WTC11 (cell line): ENCODE results near the gene NEDD4. TPM values are rescaled to one million over a fixed set of nuclear protein-coding genes. Genes with fewer than 3 reads are reported as not detected.

Source experiments
- ATAC-seq: fragments of 200-7000 bp; cut with Tn5 transposase; 2 replicates; pipeline ENCODE4 v1.10.0; 2021; ENCODE audit warnings: mild to moderate bottlenecking, moderate library complexity
- CTCF ChIA-PET: fragments of 300-600 bp; sonication (Branson Sonifier 250); formaldehyde crosslinking; loops from one replicate; lab custom pipeline; 2021; ENCODE audit warnings: antibody characterized with exemption; lab: Charles Lee
- POLR2A ChIA-PET: fragments of 350-600 bp; sonication (Branson Sonifier 250); formaldehyde crosslinking; loops from one replicate; lab custom pipeline; 2021; ENCODE audit warnings: antibody characterized with exemption; lab: Charles Lee
- DNase-seq: peaks from one replicate; pipeline ENCODE4 v3.0.0; 2021; ENCODE audit warnings: low spot score
- H3K27ac Mint-ChIP-seq: 2 replicates; pipeline ENCODE4 v1.8.0; 2021; ENCODE audit warnings: mixed read lengths
- H3K27me3 Mint-ChIP-seq: 2 replicates; pipeline ENCODE4 v1.8.0; 2021; ENCODE audit warnings: low read depth, mild to moderate bottlenecking, moderate library complexity, mixed read lengths
- H3K36me3 Mint-ChIP-seq: 2 replicates; pipeline ENCODE4 v1.8.0; 2021; ENCODE audit warnings: mixed read lengths
- H3K4me1 Mint-ChIP-seq: 2 replicates; pipeline ENCODE4 v1.8.0; 2022; ENCODE audit warnings: mixed read lengths
- H3K4me3 Mint-ChIP-seq: 2 replicates; pipeline ENCODE4 v1.8.0; 2021; ENCODE audit warnings: mild to moderate bottlenecking, moderate library complexity, mixed read lengths
- H3K9me3 Mint-ChIP-seq: 2 replicates; pipeline ENCODE4 v1.8.0; 2021; ENCODE audit warnings: mixed read lengths
- AFF4 ChIP-seq: sonication (generic); formaldehyde crosslinking; IDR thresholded peaks from 2 replicates; pipeline ENCODE4 v1.8.1; 2023; ENCODE audit warnings: mild to moderate bottlenecking, missing genetic modification reagents, borderline replicate concordance
- AR ChIP-seq: fragments of 250-450 bp; sonication (Bioruptor Pico); IDR thresholded peaks from 2 replicates; pipeline ENCODE4 v1.9.0; 2021; ENCODE audit warnings: mild to moderate bottlenecking
- ATF3 ChIP-seq: sonication (generic); formaldehyde crosslinking; conservative IDR thresholded peaks from 2 replicates; pipeline ENCODE4 v1.8.1; 2022; ENCODE audit warnings: mild to moderate bottlenecking, missing genetic modification reagents
- CBFB ChIP-seq: sonication (generic); formaldehyde crosslinking; IDR thresholded peaks from 2 replicates; pipeline ENCODE4 v1.8.1; 2022; ENCODE audit warnings: mild to moderate bottlenecking, low read depth, missing genetic modification reagents
- CDX4 ChIP-seq: fragments of 250-450 bp; sonication (Bioruptor Pico); IDR thresholded peaks from 2 replicates; pipeline ENCODE4 v1.9.0; 2021; ENCODE audit warnings: moderate library complexity, mild to moderate bottlenecking, inconsistent platforms, borderline replicate concordance
- CREB1 ChIP-seq: sonication (generic); formaldehyde crosslinking; IDR thresholded peaks from 2 replicates; pipeline ENCODE4 v1.8.0; 2023; ENCODE audit warnings: mild to moderate bottlenecking, missing genetic modification reagents
- ELF4 ChIP-seq: sonication (generic); formaldehyde crosslinking; IDR thresholded peaks from 2 replicates; pipeline ENCODE4 v1.8.1; 2022; ENCODE audit warnings: low read depth, mild to moderate bottlenecking, moderate library complexity, missing genetic modification reagents
- ETV6 ChIP-seq: sonication (generic); formaldehyde crosslinking; IDR thresholded peaks from 2 replicates; pipeline ENCODE4 v1.8.1; 2022; ENCODE audit warnings: mild to moderate bottlenecking, missing genetic modification reagents
- HMGA2 ChIP-seq: fragments of 250-450 bp; sonication (Bioruptor Pico); IDR thresholded peaks from 2 replicates; pipeline ENCODE4 v1.4.0; 2021; ENCODE audit warnings: mild to moderate bottlenecking, moderate library complexity
- MXD4 ChIP-seq: fragments of 250-450 bp; sonication (Bioruptor Pico); IDR thresholded peaks from 2 replicates; pipeline ENCODE4 v1.8.0; 2021; ENCODE audit warnings: mild to moderate bottlenecking, moderate library complexity, borderline replicate concordance
- NFATC4 ChIP-seq: fragments of 250-450 bp; sonication (Bioruptor Pico); IDR thresholded peaks from 2 replicates; pipeline ENCODE4 v1.9.0; 2021; ENCODE audit warnings: mild to moderate bottlenecking
- NFE2L1 ChIP-seq: sonication (generic); formaldehyde crosslinking; IDR thresholded peaks from 2 replicates; pipeline ENCODE4 v1.8.1; 2023; ENCODE audit warnings: missing genetic modification reagents
- NFYB ChIP-seq: sonication (generic); formaldehyde crosslinking; conservative IDR thresholded peaks from 2 replicates; pipeline ENCODE4 v1.8.0; 2022; ENCODE audit warnings: low read depth, missing genetic modification reagents
- OVOL2 ChIP-seq: fragments of 250-450 bp; sonication (Bioruptor Pico); IDR thresholded peaks from 2 replicates; pipeline ENCODE4 v1.9.0; 2021; ENCODE audit warnings: mild to moderate bottlenecking, borderline replicate concordance
- ZBTB43 ChIP-seq: sonication (generic); formaldehyde crosslinking; IDR thresholded peaks from 2 replicates; pipeline ENCODE4 v1.8.1; 2023; ENCODE audit warnings: mild to moderate bottlenecking, missing genetic modification reagents
- ZMAT4 ChIP-seq: fragments of 250-450 bp; sonication (Bioruptor Pico); IDR thresholded peaks from 2 replicates; pipeline ENCODE4 v1.9.0; 2021; ENCODE audit warnings: mild to moderate bottlenecking
- ZNF138 ChIP-seq: sonication (generic); formaldehyde crosslinking; conservative IDR thresholded peaks from 2 replicates; pipeline ENCODE4 v1.8.1; 2022; ENCODE audit warnings: mild to moderate bottlenecking, moderate library complexity, missing genetic modification reagents
- ZNF263 ChIP-seq: sonication (generic); formaldehyde crosslinking; IDR thresholded peaks from 2 replicates; pipeline ENCODE4 v1.8.1; 2022; ENCODE audit warnings: low read depth, mild to moderate bottlenecking, moderate library complexity, missing genetic modification reagents
- ZNF423 ChIP-seq: fragments of 250-450 bp; sonication (Bioruptor Pico); IDR thresholded peaks from 2 replicates; pipeline ENCODE4 v2.1.2; 2022; ENCODE audit warnings: mild to moderate bottlenecking, moderate library complexity
- ZNF532 ChIP-seq: fragments of 250-450 bp; sonication (Bioruptor Pico); IDR thresholded peaks from 2 replicates; pipeline ENCODE4 v1.9.0; 2021; ENCODE audit warnings: mild to moderate bottlenecking, borderline replicate concordance
- total RNA-seq: library from RNA; stranded (reverse); gene quantifications from 3 replicates; pipeline ENCODE4 v1.2.3, GENCODE V29; 2021

The NEDD4 gene
- total RNA-seq, 1 experiment from 2014 or later, result 4.5 TPM

- no peak for TF ChIP-seq MXD4 (CRISPR knock-in tag)
- TF ChIP-seq ZMAT4 (CRISPR knock-in tag), result no peak
- no peak for TF ChIP-seq ZBTB43 (CRISPR knock-in tag)
- no peak for TF ChIP-seq ZNF532 (CRISPR knock-in tag)
- TF ChIP-seq ETV6, result no peak
- TF ChIP-seq ZNF423 (CRISPR knock-in tag), result no peak
- TF ChIP-seq, all 79 proteins: peak for 0
Observed at GRCh38 chr15:55998478-55998877, 5.1 kb upstream of the NEDD4 start (continued).

GRCh38 chr15:55993804-55994560 lies 570 bp upstream of the NEDD4 start:
- Mint-ChIP-seq H3K4me3 (peak overlapping the region; percentile 73), H3K4me1 (peaks cover 16% of the 10 kb centered on the region), H3K9me3 (no peaks in the 10 kb centered on the region), H3K27ac (no peak overlapping the region), H3K27me3 (peaks cover 48% of the 10 kb centered on the region), H3K36me3 (no peaks in the 10 kb centered on the region)
- ATAC-seq (peak; percentile 35), DNase-seq (peak; percentile 33)
- ChIA-PET POLR2A (no interaction called here), CTCF (interaction anchor here (0.8 to 1.9 kb wide), 7 partner anchors 8 to 255 kb away, joined by 4 to 11 read pairs (median 4); no protein-coding TSS in a partner anchor)
- TF ChIP-seq HMGA2 (CRISPR knock-in tag) (no peak), NFE2L1 (CRISPR knock-in tag) (no peak), CBFB (CRISPR knock-in tag) (no peak), ELF4 (CRISPR knock-in tag) (no peak), ATF3 (no peak), ZBTB43 (CRISPR knock-in tag) (no peak), ZNF138 (CRISPR knock-in tag) (no peak), AFF4 (no peak), NFYB (CRISPR knock-in tag) (no peak), CDX4 (no peak), MXD4 (CRISPR knock-in tag) (no peak), AR (CRISPR knock-in tag) (no peak), ZNF263 (no peak), NFATC4 (CRISPR knock-in tag) (no peak), CREB1 (no peak), OVOL2 (CRISPR knock-in tag) (no peak)
